ENCODE measurements around the gene MINDY2.

MINDY2 gene

GRCh38 chr15:58886921-58887320, 115.8 kb downstream of the MINDY2 start:
- H3K79me2 ChIP-seq (ENCODE audit: insufficient read depth, low read length), result no peaks in the 10 kb centered on the region
- no peak for TF ChIP-seq CTCF (IDR thresholded peaks at IDR 0.05; ENCODE audit: insufficient read depth, low read length, poor library complexity, severe bottlenecking)
- no peak for TF ChIP-seq EZH2phosphoT487 (conservative IDR thresholded peaks at IDR 0.05; ENCODE audit: low read length)
- no peak overlapping the region for H3K9ac ChIP-seq (ENCODE audit: low read length)
- H3K36me3 ChIP-seq (ENCODE audit: low read length), result peaks cover 37% of the 10 kb centered on the region
- H3K9me3 ChIP-seq (ENCODE audit: insufficient read depth, low read length), result no peaks in the 10 kb centered on the region
- no peak overlapping the region for H3K4me2 ChIP-seq (ENCODE audit: low read depth, low read length, poor library complexity, severe bottlenecking)
- H3K27ac ChIP-seq (ENCODE audit: low read depth, low read length), result no peak overlapping the region
- no peaks in the 10 kb centered on the region for H3F3A ChIP-seq (ENCODE audit: insufficient read depth)
- H3K9me2 ChIP-seq (replicated peaks; ENCODE audit: insufficient read depth, low read length), result no peaks in the 10 kb centered on the region
- no peaks in the 10 kb centered on the region for H3K27me3 ChIP-seq (ENCODE audit: low read length)
- H4K20me1 ChIP-seq (ENCODE audit: low read depth, low read length), result no peaks in the 10 kb centered on the region
- no peak overlapping the region for H3K4me3 ChIP-seq (ENCODE audit: insufficient read depth, low read length, poor library complexity, severe bottlenecking)
- no peak overlapping the region for H2AFZ ChIP-seq (ENCODE audit: low read depth, low read length, severe bottlenecking)

DNA sequence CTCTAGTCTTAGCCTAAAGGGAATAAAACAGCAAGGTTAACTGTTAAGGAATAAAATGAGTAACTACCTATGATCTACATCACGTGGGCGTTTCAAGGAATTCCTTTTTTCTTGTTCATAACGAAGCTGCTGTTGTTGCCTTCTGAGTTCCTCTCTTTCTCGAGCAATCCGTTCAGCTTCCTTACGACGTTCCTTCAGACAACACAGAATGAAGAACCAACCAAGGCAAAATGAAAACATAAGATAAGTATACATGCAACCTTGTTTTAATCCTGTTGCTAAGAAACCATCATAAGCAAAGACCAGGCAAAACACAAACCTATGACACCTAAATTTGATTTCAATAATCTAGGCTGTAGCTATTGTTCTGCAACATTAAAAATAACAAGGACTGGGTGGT, 118.3 kb downstream of the MINDY2 start:
- Histone ChIP-seq H3K36me3 (ENCODE audit: low read length) (peaks cover 55% of the 10 kb centered on the region), H3K79me2 (ENCODE audit: insufficient read depth, low read length) (no peaks in the 10 kb centered on the region), H3K9ac (ENCODE audit: low read length) (no peak overlapping the region), H3F3A (ENCODE audit: insufficient read depth) (no peaks in the 10 kb centered on the region), H3K9me3 (ENCODE audit: insufficient read depth, low read length) (no peaks in the 10 kb centered on the region), H2AFZ (ENCODE audit: low read depth, low read length, severe bottlenecking) (no peak overlapping the region), H3K9me2 (replicated peaks; ENCODE audit: insufficient read depth, low read length) (no peaks in the 10 kb centered on the region), H4K20me1 (ENCODE audit: low read depth, low read length) (no peaks in the 10 kb centered on the region), H3K27me3 (ENCODE audit: low read length) (no peaks in the 10 kb centered on the region), H3K4me2 (ENCODE audit: low read depth, low read length, poor library complexity, severe bottlenecking) (no peak overlapping the region), H3K27ac (ENCODE audit: low read depth, low read length) (no peak overlapping the region), H3K4me3 (ENCODE audit: insufficient read depth, low read length, poor library complexity, severe bottlenecking) (no peak overlapping the region)
- TF ChIP-seq CTCF (IDR thresholded peaks at IDR 0.05; ENCODE audit: insufficient read depth, low read length, poor library complexity, severe bottlenecking) (no peak), EZH2phosphoT487 (conservative IDR thresholded peaks at IDR 0.05; ENCODE audit: low read length) (no peak)

GRCh38 chr15:58898150-58898680, 127.1 kb downstream of the MINDY2 start:
- Histone ChIP-seq H3K9ac (ENCODE audit: low read length) (no peak overlapping the region), H3K9me3 (ENCODE audit: insufficient read depth, low read length) (no peaks in the 10 kb centered on the region), H3K27me3 (ENCODE audit: low read length) (no peaks in the 10 kb centered on the region), H3K36me3 (ENCODE audit: low read length) (peaks cover 66% of the 10 kb centered on the region), H3K4me2 (ENCODE audit: low read depth, low read length, poor library complexity, severe bottlenecking) (no peak overlapping the region), H4K20me1 (ENCODE audit: low read depth, low read length) (no peaks in the 10 kb centered on the region; the same call in 1 of the 2 replicates), H3K4me3 (ENCODE audit: insufficient read depth, low read length, poor library complexity, severe bottlenecking) (no peak overlapping the region), H3K27ac (ENCODE audit: low read depth, low read length) (no peak overlapping the region), H3K79me2 (ENCODE audit: insufficient read depth, low read length) (0 out of 2 replicates have a peak, but pooled peaks cover 4% of the 10 kb centered on the region), H3F3A (ENCODE audit: insufficient read depth) (peaks cover 13% of the 10 kb centered on the region; the same call in 1 of the 2 replicates), H3K9me2 (replicated peaks; ENCODE audit: insufficient read depth, low read length) (no peaks in the 10 kb centered on the region), H2AFZ (ENCODE audit: low read depth, low read length, severe bottlenecking) (no peak overlapping the region)
- TF ChIP-seq CTCF (IDR thresholded peaks at IDR 0.05; ENCODE audit: insufficient read depth, low read length, poor library complexity, severe bottlenecking), result no peak
- no peak for TF ChIP-seq EZH2phosphoT487 (conservative IDR thresholded peaks at IDR 0.05; ENCODE audit: low read length)
